H9 (cell line): ENCODE results near the gene PPP1R12B. TPM values are rescaled to one million over a fixed set of nuclear protein-coding genes. Genes with fewer than 3 reads are reported as not detected.
"Not testable (repeated sequence)": the region's sequence is repeated elsewhere in the genome, so short reads cannot be mapped to it uniquely, and the experiment has no call there.

Source experiments
- DNase-seq: peaks from one replicate; pipeline ENCODE4 v3.0.0-alpha.2; 2017
- H2AFZ ChIP-seq: one replicate; pipeline ENCODE4 v1.6.1; 2013; ENCODE audit warnings: mild to moderate bottlenecking, low read length, control low read depth, moderate library complexity
- H2AK5ac ChIP-seq: 2 replicates; pipeline ENCODE4 v1.6.1; 2013; ENCODE audit warnings: low read length, control low read depth, mixed read lengths; ENCODE audit not compliant: insufficient read length
- H2BK120ac ChIP-seq: one replicate; pipeline ENCODE4 v1.6.1; 2013; ENCODE audit warnings: low read depth, mild to moderate bottlenecking, low read length, control low read depth, inconsistent platforms; ENCODE audit not compliant: poor library complexity, severe bottlenecking
- H2BK12ac ChIP-seq: 2 replicates; pipeline ENCODE4 v1.6.1; 2013; ENCODE audit warnings: low read length, control low read depth, mixed read lengths, low read depth; ENCODE audit not compliant: insufficient read length
- H2BK15ac ChIP-seq: 2 replicates; pipeline ENCODE4 v1.6.1; 2013; ENCODE audit warnings: low read depth, low read length, control low read depth
- H2BK20ac ChIP-seq: one replicate; pipeline ENCODE4 v1.6.1; 2013; ENCODE audit warnings: low read depth, mild to moderate bottlenecking, low read length, control low read depth, inconsistent platforms; ENCODE audit not compliant: poor library complexity, severe bottlenecking
- H2BK5ac ChIP-seq: 2 replicates; pipeline ENCODE4 v1.6.1; 2013; ENCODE audit warnings: low read length, control low read depth, mixed read lengths; ENCODE audit not compliant: insufficient read length
- H3K14ac ChIP-seq: 2 replicates; pipeline ENCODE4 v1.6.1; 2013; ENCODE audit warnings: low read length, control low read depth; ENCODE audit not compliant: insufficient read depth
- H3K18ac ChIP-seq: 2 replicates; pipeline ENCODE4 v1.6.1; 2013; ENCODE audit warnings: low read depth, mild to moderate bottlenecking, mixed read lengths, low read length, control low read depth; ENCODE audit not compliant: insufficient read length
- H3K23ac ChIP-seq: 2 replicates; pipeline ENCODE4 v1.6.1; 2013; ENCODE audit warnings: low read length, control low read depth, mixed read lengths, low read depth; ENCODE audit not compliant: insufficient read length
- H3K23me2 ChIP-seq: 2 replicates; pipeline ENCODE4 v1.6.1; 2013; ENCODE audit warnings: low read depth, mild to moderate bottlenecking, mixed read lengths, low read length, control low read depth; ENCODE audit not compliant: insufficient read length, poor library complexity, severe bottlenecking
- H3K27ac ChIP-seq: 2 replicates; pipeline ENCODE4 v1.5.1; 2013; ENCODE audit warnings: low read length, control low read depth, mixed read lengths, low read depth; ENCODE audit not compliant: insufficient read length
- H3K27me3 ChIP-seq: 2 replicates; pipeline ENCODE4 v1.6.1; 2013; ENCODE audit warnings: low read length, control low read depth, inconsistent platforms; ENCODE audit not compliant: insufficient read depth
- H3K4ac ChIP-seq: 2 replicates; pipeline ENCODE4 v1.6.1; 2013; ENCODE audit warnings: low read depth, mild to moderate bottlenecking, control low read depth, inconsistent platforms, low read length, moderate library complexity
- H3K4me1 ChIP-seq: 2 replicates; pipeline ENCODE4 v1.6.1; 2013; ENCODE audit warnings: low read length, control low read depth, inconsistent platforms; ENCODE audit not compliant: insufficient read depth
- H3K4me2 ChIP-seq: 2 replicates; pipeline ENCODE4 v1.6.1; 2013; ENCODE audit warnings: low read length, control low read depth, mixed read lengths; ENCODE audit not compliant: insufficient read length, insufficient read depth
- H3K56ac ChIP-seq: 2 replicates; pipeline ENCODE4 v1.6.1; 2013; ENCODE audit warnings: low read depth, mild to moderate bottlenecking, mixed read lengths, low read length, control low read depth; ENCODE audit not compliant: insufficient read length
- H3K79me1 ChIP-seq: 2 replicates; pipeline ENCODE4 v1.6.1; 2013; ENCODE audit warnings: low read depth, mild to moderate bottlenecking, moderate library complexity, low read length, control low read depth, inconsistent platforms; ENCODE audit not compliant: insufficient read depth, poor library complexity, severe bottlenecking
- H3K79me2 ChIP-seq: 2 replicates; pipeline ENCODE4 v1.6.1; 2013; ENCODE audit warnings: low read length, control low read depth, inconsistent platforms; ENCODE audit not compliant: insufficient read depth
- H3K9ac ChIP-seq: 2 replicates; pipeline ENCODE4 v1.6.1; 2013; ENCODE audit warnings: low read length, control low read depth, mixed read lengths; ENCODE audit not compliant: insufficient read length; ENCODE audit errors: extremely low read depth
- H3K9me3 ChIP-seq: one replicate; pipeline ENCODE4 v1.6.1; 2013; ENCODE audit warnings: low read depth, low read length, inconsistent platforms; ENCODE audit not compliant: control insufficient read depth
- H3T11ph ChIP-seq: one replicate; pipeline ENCODE4 v1.6.1; 2013; ENCODE audit warnings: mild to moderate bottlenecking, low read length, control low read depth, inconsistent platforms
- H4K20me1 ChIP-seq: one replicate; pipeline ENCODE4 v1.6.1; 2013; ENCODE audit not compliant: control insufficient read depth, insufficient read length, insufficient read depth
- H4K5ac ChIP-seq: 2 replicates; pipeline ENCODE4 v1.6.1; 2013; ENCODE audit warnings: low read depth, mild to moderate bottlenecking, mixed read lengths, low read length, control low read depth; ENCODE audit not compliant: insufficient read length
- H4K8ac ChIP-seq: replicated peaks from 2 replicates; pipeline ENCODE4 v1.6.1; 2013; ENCODE audit warnings: low read length, control low read depth, mixed read lengths, low read depth; ENCODE audit not compliant: insufficient read length
- H4K91ac ChIP-seq: 2 replicates; pipeline ENCODE4 v1.6.1; 2013; ENCODE audit warnings: low read depth, mild to moderate bottlenecking, moderate library complexity, mixed read lengths, low read length, control low read depth; ENCODE audit not compliant: insufficient read length
- H3K27ac Mint-ChIP-seq, 3 experiments: 2 replicates in 2 of 3; 3 replicates in 1 of 3; pipeline ENCODE4 v1.8.0; 2020 to 2021; ENCODE audit warnings: mixed read lengths in 3 of 3, mild to moderate bottlenecking in 1 of 3, moderate library complexity in 1 of 3
- H3K27me3 Mint-ChIP-seq: 2 replicates; pipeline ENCODE4 v1.8.0; 2021; ENCODE audit warnings: low read depth, mild to moderate bottlenecking, moderate library complexity, mixed read lengths
- H3K36me3 Mint-ChIP-seq, 3 experiments: 2 replicates in 2 of 3; 3 replicates in 1 of 3; pipeline ENCODE4 v1.8.0; 2020 to 2021; ENCODE audit warnings: low read depth in 3 of 3, mixed read lengths in 3 of 3; ENCODE audit not compliant: insufficient read depth in 1 of 3
- H3K4me1 Mint-ChIP-seq, 2 experiments: 2 replicates each; pipeline ENCODE4 v1.8.0; 2020; ENCODE audit warnings: mixed read lengths in 2 of 2
- H3K4me3 Mint-ChIP-seq, 2 experiments: 2 replicates in 1 of 2; 3 replicates in 1 of 2; pipeline ENCODE4 v1.8.0; 2020 to 2021; ENCODE audit warnings: mild to moderate bottlenecking in 2 of 2, mixed read lengths in 2 of 2, moderate library complexity in 1 of 2
- H3K9me3 Mint-ChIP-seq, 2 experiments: 2 replicates in 1 of 2; 3 replicates in 1 of 2; pipeline ENCODE4 v1.8.0; 2020; ENCODE audit warnings: mild to moderate bottlenecking in 2 of 2, mixed read lengths in 2 of 2, moderate library complexity in 1 of 2
- WGBS: extraction: QIAGEN DNeasy Blood & Tissue Kit; methylation state at CpG from one replicate; pipeline ENCODE4 v1.1.7; 2013; ENCODE audit warnings: missing lambda C conversion rate, low lambda C conversion rate, mixed read lengths; ENCODE audit not compliant: insufficient read length; ENCODE audit errors: extremely low coverage; 5-methylcytosine and 5-hydroxymethylcytosine counted together
- total RNA-seq: library from RNA; stranded (reverse); gene quantifications from 2 replicates; pipeline ENCODE4 v1.2.1, GENCODE V29; 2021

Gene PPP1R12B
- total RNA-seq, 1 experiment from 2014 or later = 12.9 TPM

DNA sequence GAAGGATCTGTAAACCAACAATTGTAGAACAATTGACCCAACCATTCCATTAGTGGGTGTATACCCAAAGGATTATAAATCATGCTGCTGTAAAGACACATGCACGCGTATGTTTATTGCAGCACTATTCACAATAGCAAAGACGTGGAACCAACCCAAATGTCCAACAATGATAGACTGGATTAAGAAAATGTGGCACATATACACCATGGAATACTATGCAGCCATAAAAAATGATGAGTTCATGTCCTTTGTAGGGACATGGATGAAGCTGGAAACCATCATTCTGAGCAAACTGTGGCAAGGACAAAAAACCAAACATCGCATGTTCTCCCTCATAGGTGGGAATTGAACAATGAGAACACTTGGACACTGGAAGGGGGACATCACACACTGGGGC is 33.4 kb downstream of the PPP1R12B start:
- not testable (repeated sequence) for H3K36me3 Mint-ChIP-seq, H3K9me3 Mint-ChIP-seq, H4K20me1 ChIP-seq

DNA sequence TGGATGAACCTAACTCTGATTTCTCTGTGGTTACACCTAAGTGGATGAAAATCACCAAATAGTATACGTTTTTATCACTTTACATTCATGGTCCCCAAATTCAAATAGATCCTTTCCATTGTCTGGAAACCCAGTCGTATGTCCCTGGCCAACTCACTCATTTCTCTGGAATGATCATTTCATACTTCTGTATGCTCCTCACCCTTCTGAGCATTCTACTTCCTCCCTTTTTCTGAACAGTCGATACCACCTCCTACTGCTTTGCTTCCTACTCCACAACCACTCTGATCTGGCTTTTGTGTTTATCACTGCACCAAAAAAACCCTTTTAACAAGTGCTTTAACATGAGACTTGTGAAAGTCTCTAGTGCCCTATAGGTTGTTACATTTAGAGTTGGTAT is 47.3 kb downstream of the PPP1R12B start:
- not testable (repeated sequence) for H2AFZ ChIP-seq, H2AK5ac ChIP-seq, H3K23ac ChIP-seq, H4K5ac ChIP-seq, H4K20me1 ChIP-seq, H2BK12ac ChIP-seq, H3K9me3 Mint-ChIP-seq, H2BK120ac ChIP-seq, H3K23me2 ChIP-seq, H4K8ac ChIP-seq, H4K91ac ChIP-seq, H3K4me2 ChIP-seq, H3K36me3 Mint-ChIP-seq, H3K56ac ChIP-seq, H3K4me3 Mint-ChIP-seq, H3K4me1 ChIP-seq, H3K27me3 ChIP-seq, H2BK15ac ChIP-seq, H3K27ac Mint-ChIP-seq, H3K4me1 Mint-ChIP-seq, H3K14ac ChIP-seq, H3K18ac ChIP-seq, H2BK20ac ChIP-seq, H3K9me3 ChIP-seq, H3K79me2 ChIP-seq, H3T11ph ChIP-seq, H3K4ac ChIP-seq, H3K79me1 ChIP-seq, H2BK5ac ChIP-seq, H3K27ac ChIP-seq, H3K27me3 Mint-ChIP-seq, H3K9ac ChIP-seq, DNase-seq
- WGBS = no CpG with 5 or more reads among the region's 3 CpGs

More for the DNA sequence above, 33.4 kb downstream of the PPP1R12B start:
- not testable (repeated sequence) for H3K27ac ChIP-seq, H3K4ac ChIP-seq, H3K9ac ChIP-seq, H2BK5ac ChIP-seq, H3K56ac ChIP-seq, H2BK15ac ChIP-seq, H4K91ac ChIP-seq, H2AK5ac ChIP-seq, H3K9me3 ChIP-seq, H3K79me2 ChIP-seq, H4K5ac ChIP-seq, H3K4me3 Mint-ChIP-seq, H4K8ac ChIP-seq, H2BK120ac ChIP-seq, H2BK12ac ChIP-seq, H3K27me3 ChIP-seq, H2AFZ ChIP-seq, H3K4me1 ChIP-seq, H3K27ac Mint-ChIP-seq, H3K27me3 Mint-ChIP-seq, H3K18ac ChIP-seq, H3K14ac ChIP-seq, H3T11ph ChIP-seq, H3K4me2 ChIP-seq, DNase-seq, H3K23ac ChIP-seq, H3K23me2 ChIP-seq, H2BK20ac ChIP-seq, H3K79me1 ChIP-seq
- peaks cover 25 to 29% of the 10 kb centered on the region in 2 experiments for H3K4me1 Mint-ChIP-seq
- WGBS = no CpG with 5 or more reads among the region's 4 CpGs
